HG03039 (cell line): ENCODE data around the gene ALPK3.
"Not testable (repeated sequence)": the region's sequence is repeated elsewhere in the genome, so short reads cannot be mapped to it uniquely, and the experiment has no call there.

Source experiments
- ATAC-seq: cut with Tn5 transposase; IDR thresholded peaks from one replicate; pipeline ENCODE4 v1.9.1; 2021; ENCODE audit warnings: mild to moderate bottlenecking, moderate library complexity; ENCODE audit not compliant: unreplicated experiment

ALPK3 gene

DNA sequence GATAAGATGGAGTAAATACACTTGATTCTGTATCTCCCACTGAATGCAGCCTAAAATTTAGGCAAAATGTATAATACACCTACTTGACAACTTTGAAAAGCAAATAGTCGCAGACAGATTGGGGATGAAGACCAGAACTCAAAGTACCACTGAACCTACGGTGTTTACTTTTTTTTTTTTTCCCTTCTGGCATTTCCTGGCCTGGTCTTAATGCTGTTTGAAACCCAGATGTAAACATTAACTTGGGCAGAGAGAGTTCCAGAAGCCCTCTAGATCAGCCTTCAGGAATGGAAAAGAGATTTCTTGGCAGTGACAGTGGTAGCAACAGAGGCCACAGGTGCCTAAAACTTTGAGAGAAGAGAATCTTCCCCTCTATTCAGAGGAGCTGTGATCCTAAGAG is 27.8 kb downstream of the ALPK3 start:
- no peak for ATAC-seq

DNA sequence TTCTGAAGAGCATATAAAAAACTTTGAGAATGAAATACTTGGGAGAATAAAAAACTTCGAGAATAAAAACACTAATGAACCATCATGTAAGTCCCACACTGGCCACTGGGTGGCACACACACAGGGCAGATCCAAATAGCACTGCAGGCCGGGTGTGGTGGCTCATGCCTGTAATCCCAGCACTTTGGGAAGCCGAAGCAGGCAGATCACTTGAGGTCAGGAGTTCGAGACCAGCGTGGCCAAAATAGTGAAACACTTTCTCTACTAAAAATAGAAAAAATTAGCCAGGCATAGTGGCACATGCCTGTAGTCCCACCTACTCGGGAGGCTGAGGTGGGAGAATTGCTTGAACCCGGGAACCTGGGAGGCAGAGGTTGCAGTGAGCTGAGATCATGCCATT is 28.5 kb downstream of the ALPK3 start:
- not testable (repeated sequence) for ATAC-seq

DNA sequence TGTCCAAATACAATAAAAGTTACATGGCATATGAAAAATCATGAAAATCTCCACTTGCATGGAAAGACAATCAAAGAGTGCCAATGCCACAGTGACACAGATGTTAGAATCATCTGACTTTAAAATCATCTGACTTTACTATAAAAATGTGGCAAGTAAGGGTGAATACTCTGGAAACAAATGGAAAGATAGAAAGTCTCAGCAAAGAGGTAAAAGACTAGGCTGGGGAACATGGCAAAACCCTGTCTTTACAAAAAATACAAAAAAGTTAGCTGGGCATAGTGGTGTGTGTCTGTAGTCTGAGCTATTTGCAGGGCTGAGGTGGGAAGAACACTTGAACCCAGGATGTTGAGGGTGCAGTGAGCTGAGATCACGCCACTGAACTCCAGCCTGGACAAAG is 29.1 kb downstream of the ALPK3 start:
- ATAC-seq, result no peak

DNA sequence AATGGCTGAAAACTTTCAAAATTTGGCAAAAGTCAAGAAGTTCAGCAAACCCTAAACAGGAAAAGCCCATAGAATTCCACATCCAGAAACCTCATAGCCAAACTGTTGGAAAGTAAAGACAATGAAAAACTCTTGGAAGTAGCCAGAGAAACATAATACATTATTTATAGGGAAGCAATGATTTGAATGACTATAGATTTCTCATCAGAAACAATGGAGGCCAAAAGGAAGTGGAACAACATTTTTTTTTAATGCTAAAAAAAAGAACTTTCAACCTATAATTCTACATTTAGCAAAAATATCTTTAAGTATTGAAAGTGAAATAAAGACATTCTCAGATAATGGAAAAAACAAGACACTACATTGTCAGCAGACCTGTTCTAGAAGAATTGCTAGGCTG is 30.2 kb downstream of the ALPK3 start:
- ATAC-seq, result no peak

DNA sequence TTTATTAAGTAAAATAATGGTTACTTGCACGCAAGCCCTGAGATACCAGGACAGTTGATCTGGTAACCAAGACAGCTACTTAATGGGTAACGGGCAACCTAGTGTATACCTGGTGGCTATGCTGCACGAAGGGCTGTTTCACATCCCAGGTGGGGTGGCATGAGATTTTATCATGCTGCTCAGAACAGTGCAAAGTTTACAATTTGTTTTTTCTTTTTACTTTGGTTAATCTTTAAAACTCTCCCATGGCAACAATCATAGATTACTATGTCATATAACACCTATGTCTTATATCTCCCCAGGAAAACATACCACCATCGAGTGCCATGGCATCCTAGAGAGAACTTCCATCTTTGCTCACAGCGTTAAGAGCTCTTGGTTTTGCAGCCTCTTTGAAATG is 35.1 kb downstream of the ALPK3 start:
- ATAC-seq, result no peak

DNA sequence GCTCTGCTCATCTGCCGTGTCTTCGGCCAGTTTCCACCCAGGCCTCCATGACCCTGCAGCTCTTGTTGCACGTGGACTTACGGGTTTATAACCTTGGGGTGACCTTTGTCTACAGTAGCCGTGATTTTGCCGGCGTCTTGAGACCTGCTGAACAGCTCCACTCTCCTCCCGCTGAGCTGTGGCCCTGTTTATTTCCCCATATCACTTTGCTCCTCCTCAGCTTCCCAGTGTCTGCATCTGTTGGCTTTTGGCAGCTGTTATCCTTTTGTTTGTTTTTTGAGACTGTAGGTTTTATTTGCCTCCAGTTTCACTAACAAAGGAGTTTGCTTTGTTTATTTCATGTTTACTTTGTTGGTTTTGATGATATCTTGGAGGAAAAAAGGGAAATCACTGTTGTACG is 38.0 kb downstream of the ALPK3 start:
- ATAC-seq, result no peak

DNA sequence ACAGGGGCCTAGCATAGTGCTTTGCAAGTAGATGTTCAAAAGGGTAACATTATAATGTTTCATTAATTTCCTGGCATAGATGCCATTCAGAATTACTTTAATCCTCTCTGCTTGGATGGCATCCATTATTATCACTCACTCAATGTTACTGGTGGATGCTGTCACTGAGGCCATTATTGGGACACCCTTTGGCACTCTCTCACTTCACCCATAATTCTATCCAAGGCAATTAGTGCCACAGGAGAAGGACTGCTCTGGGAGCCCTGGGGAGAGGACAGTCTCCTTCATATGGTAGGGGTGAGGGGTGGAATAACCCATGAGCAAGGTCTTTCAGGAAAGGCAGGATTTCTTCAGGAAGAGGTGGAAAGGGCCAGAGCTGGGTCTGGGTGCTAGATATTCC is 38.6 kb downstream of the ALPK3 start:
- no peak for ATAC-seq

DNA sequence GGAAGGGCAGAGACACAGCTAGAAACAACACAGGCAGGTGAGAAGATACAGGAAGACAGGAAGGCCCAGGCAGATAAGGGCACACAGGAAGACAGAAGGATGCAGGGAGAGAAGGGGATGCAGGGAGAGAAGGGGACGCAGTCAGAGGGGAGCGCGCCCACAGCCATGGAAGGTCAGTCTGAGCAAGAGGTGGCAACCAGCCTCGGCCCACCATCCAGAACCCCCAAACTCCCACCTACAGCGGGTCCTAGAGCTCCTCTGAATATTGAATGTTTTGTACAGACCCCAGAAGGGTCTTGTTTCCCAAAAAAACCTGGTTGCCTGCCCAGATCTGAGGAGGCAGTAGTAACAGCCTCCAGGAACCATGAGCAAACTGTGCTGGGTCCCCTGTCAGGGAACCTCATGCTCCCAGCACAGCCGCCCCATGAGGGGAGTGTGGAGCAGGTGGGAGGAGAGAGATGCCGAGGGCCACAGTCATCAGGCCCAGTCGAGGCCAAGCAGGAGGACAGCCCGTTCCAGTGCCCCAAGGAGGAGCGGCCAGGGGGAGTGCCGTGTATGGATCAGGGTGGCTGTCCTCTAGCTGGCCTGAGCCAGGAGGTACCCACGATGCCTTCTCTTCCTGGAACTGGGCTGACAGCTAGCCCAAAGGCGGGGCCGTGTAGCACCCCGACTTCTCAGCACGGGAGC is 39.7 kb downstream of the ALPK3 start:
- no peak for ATAC-seq

DNA sequence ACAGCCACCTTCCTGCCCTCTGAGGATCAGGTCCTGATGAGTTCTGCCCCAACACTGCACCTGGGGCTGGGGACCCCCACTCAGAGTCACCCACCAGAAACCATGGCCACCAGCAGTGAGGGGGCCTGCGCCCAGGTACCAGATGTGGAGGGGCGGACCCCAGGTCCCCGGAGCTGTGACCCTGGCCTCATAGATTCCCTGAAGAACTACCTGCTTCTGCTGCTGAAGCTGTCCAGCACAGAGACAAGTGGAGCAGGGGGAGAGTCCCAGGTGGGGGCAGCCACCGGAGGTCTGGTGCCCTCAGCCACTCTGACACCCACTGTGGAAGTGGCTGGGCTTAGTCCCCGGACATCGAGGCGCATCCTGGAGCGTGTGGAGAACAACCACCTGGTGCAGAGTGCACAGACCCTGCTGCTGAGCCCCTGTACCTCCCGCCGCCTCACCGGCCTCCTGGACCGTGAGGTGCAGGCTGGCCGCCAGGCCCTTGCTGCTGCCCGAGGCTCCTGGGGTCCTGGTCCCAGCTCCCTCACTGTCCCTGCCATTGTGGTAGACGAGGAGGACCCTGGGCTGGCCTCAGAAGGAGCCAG is 40.4 kb downstream of the ALPK3 start:
- ATAC-seq, result no peak

DNA sequence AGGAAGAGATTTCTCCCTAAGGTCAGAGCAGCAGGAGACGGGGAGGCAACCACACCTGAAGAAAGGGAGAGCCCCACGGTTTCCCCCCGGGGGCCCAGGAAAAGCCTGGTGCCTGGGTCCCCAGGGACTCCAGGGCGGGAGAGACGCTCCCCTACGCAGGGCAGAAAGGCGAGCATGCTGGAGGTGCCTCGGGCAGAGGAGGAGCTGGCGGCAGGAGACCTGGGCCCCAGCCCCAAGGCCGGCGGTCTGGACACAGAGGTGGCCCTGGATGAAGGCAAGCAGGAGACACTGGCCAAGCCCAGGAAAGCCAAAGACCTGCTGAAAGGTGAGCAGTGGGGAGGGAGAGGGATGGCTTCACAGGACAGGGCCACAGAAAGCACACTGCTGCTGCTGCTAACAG is 41.1 kb downstream of the ALPK3 start:
- no peak for ATAC-seq

DNA sequence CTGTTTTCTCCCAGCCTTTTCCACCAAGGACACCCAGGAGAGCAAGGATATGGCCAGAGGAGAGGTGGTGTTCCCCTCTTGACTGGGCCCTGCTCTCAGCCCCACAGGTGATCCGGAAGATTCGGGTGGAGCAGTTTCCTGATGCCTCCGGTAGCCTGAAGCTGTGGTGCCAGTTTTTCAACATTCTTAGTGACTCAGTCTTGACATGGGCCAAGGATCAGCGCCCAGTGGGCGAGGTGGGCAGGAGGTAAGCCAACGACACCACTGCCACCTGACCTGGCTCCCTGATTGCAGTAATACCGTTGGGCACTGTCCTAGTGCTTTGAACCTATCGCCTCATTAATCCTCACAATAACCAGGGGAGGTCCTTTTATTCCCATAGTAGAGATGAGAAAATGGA is 42.0 kb downstream of the ALPK3 start:
- no peak for ATAC-seq

DNA sequence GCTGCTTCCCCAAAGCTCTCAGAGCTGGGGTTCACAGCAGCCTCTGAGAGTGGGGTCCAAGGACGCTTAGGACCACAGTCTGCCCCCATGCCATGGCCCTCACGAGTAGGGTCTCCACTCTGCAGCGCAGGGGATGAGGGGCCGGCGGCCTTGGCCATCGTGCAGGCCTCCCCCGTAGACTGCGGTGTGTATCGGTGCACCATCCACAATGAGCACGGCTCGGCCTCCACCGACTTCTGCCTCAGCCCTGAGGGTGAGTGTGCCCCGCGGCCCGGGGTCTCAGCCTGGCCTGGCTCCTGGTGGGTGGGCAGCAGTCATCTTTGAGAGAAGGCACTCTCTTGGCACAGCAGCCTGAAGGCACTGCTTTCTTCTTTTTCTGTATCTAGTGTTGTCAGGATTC is 42.5 kb downstream of the ALPK3 start:
- no peak for ATAC-seq

DNA sequence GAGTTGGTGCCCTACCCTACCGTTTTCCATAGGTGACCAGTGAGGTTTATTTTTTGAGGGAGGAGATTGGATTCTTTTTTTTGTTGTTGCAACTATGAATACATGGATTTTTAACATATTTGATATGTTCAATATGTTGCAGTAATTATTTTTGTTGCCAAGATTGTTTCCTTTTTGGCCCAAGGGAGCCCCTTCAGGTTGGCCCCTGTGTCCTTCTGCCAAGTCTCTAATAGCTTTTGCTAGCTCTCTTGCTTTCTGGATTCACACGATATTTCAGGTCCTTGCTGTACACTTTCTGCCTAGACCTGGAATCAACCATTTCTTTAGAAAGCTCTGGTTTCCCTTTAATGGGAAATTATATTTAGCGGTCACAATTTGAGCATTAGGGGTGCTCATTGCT is 44.6 kb downstream of the ALPK3 start:
- ATAC-seq, result no peak

DNA sequence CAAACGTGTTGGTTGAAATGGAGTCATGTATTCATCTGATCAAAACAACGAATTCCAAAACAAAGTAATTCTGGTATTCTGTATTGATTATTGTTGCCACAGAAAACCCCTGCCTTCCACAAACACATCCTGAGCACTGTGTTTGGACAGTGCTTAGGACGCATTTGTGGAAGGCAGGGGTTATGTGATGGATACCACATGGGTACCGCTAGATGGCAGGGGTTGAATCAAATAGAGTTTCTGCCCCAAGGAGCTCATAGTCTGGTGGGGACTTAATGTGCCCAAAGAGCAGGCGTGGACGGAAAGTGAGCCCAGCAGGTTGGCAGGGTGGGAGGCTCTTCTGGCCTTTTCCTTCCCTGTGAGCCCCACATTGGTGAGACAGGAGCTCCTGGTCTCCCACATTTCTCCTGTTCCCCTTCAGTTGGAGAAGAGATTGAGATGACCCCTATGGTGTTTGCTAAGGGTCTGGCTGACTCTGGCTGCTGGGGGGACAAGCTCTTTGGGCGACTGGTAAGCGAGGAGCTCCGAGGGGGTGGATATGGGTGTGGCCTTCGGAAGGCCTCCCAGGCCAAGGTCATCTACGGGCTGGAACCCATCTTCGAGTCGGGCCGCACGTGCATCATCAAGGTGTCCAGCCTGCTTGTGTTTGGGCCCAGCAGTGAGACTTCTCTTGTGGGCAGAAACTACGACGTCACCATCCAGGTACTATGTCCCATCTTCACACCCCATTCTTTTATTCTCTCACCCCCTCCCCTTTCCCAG is 45.2 kb downstream of the ALPK3 start:
- no peak for ATAC-seq

DNA sequence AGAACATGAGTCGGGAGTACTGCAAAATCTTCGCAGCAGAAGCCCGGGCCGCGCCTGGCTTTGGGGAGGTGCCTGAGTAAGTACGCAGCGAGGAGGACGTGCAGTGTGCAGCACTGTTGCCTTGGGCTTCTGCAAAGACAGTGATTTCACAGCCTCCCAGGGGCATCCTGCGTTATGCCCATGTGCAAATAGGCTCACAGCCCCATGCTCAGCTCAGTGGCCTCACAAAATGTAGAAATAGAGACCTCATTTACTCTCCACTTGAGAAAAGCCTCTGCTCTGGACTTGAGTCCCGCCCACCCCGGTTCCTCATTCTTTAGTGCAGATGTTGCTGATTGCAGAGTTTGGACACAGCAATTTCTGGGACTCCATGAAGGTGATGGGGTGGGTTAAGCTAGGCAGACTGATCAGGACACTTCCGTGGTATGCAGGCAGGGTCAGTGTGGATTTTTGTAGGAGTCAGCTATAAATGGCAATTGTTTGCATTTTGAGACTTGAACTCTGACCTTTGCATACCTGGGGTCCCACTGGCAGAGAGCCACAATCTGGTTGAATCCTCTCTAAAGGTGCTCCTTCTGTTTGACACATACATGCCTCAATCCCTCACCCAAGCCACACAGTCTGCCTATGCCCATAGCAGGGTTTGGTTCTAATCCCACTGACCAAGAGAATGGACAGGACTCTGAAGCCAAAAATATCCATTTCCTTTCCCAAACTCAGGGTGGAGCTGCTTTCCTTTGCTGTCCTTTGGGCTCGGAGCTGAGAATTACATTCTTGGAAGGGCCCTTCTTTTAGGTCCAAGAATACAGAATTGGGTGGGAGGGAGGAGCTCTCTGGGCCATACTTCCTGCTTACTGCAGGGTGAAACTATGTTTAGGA is 46.6 kb downstream of the ALPK3 start:
- ATAC-seq, result no peak

DNA sequence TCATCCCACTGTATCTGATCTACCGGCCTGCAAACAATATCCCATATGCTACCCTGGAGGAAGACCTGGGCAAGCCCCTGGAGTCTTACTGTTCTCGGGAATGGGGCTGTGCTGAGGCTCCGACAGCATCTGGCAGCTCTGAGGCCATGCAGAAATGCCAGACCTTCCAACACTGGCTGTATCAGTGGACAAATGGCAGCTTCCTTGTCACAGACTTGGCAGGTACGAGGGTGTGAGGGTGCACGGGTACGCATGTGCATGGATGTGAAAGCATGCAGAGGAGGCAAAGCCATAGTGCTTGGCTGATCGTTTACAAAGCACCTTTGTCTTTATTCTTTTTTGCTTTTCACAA is 47.3 kb downstream of the ALPK3 start:
- ATAC-seq, result no peak

DNA sequence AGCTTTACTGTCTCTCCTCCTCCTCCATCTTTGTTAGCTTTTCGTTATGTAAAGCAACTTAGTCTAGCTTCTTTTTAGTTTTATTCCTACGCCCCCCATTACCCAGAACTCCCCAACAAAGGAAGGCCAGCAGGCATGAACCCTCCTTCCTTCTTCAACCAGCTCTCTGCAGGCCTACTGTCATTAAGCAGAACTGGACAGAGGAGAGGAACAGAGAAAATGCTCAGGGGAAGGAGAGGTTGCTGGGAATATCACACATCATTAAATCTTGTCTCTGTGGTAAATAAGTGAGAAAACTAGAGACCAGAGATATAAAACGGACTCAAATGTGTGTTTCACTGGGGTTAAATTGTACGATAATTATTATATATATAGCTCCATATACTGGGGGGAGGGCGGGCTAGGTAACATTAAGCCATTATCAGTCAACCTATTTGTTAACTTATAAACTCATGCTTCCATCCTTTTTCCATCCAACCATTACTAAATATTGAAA is 48.0 kb downstream of the ALPK3 start:
- ATAC-seq, result no peak

DNA sequence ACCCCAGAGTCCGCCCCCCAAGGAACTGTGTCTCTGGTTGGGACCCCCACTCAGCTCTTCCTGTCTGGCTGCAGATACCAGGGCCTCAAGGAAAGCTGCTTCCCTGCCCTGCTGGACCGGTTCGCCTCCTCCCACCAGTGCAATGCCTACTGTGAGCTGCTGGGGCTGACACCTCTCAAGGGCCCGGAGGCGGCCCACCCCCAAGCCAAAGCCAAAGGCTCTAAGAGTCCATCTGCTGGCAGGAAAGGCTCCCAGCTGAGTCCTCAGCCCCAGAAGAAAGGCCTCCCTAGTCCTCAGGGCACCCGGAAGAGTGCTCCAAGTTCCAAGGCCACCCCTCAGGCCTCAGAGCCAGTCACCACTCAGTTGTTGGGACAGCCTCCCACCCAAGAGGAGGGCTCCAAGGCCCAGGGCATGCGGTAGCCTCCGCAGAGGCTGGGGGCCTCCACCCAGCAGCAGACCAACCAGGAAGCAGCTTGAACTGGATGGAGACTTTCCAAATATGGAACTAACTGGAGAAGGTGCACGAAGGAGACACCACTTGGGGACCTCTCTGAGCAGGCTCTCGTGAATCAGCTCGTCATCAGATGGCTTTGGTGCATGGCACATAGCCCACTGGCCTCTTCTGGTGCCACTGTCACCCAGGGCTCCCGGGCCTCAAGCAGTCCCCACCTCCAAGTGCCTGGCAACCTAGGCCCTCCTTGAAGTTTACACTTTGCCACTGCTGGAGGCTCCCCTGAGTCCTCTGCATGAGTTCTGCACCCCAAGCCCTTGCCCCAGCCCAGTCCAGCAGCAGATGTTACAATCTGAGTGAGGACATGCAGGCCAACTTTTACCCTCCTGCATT is 51.1 kb downstream of the ALPK3 start:
- no peak for ATAC-seq

DNA sequence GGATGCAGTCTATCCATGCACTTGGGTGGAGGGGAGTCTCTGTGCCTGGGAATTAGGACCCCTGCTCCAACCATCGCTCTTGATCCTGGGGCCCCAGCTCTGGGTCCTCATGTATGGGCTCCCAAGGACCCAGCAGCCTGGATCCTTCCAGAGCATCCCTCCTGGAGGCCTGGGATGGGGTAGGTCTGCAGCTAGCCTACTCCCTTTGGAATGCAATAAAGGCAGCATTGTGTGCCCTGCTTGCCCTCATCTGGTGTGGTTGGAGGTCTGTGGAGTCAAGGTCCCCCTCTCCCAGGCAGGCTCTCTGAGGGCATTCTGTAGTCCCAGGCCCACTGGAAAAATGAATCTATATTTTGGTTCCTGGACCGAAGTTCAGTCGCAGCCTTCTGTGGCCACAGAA is 52.4 kb downstream of the ALPK3 start:
- no peak for ATAC-seq

DNA sequence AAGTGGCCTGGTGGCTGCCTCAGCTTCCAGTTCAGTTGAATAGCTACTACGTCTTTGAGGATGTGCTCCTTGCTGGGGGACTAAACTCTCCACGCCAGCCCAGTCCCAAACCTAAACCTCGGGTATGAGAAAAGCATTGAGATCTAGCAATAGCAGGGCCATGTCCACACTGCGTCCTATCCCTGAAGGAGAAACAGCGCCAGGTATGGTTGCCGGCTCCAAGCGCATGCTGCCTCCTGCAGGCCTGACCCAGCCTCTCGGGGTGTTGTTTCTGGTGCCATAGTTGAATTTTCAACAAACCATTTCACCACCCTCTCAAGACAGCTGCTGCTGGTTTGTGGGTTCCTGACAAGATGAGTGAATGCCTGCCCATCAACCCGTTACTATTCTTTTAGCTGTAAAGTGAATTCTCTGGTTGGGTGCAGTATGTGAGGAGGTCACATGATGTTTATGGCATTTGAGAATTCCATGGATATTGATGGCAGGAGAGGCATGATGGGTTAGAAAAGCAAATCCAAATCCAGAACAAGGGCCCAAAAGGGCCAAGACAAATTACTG is 54.4 kb downstream of the ALPK3 start:
- ATAC-seq, result no peak
